KBM-7 (cell line): Measurements from ENCODE around the gene FBXO21.
"Not testable (repeated sequence)": the region's sequence is repeated elsewhere in the genome, so short reads cannot be mapped to it uniquely, and the experiment has no call there.

Experiments
- DNase-seq: peaks from one replicate; pipeline ENCODE4 v3.0.0-alpha.2; 2015
- in situ Hi-C: fragments of 300-500 bp; cut with MboI; formaldehyde crosslinking; loops from 2 replicates; pipeline ENCODE4 v1.14.3; 2020; ENCODE audit warnings: low sequenced_read_pairs, low pct_unique_long_range_greater_than_20kb, mixed read lengths

FBXO21 gene

DNA sequence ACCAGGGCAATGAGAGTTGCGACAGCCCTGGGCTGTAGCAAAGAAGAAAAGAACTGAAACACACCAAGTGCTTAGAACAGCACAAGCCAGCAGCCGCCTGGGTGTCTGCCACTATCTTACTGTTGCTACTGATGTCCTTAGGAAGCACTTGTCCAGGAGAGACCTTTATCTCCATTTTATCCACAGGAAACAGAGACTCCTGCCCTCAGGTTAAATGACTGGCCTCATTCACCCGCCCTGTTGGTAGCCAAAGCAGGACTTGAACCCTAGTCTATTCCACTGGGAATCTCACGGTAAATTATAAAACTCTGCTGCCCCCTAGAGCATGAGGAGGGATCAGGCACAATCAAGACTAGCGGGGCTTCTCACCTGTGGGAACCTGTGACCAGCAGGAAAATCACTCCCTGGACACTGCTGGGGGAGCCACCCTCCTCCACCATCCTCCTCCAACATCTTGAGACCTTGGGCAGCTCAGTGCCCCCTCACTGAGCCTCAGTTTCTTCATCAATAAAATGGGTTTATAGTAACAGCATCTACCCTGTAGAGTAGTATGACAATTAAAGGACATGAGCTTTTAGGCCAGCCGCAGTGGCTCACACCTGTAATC, 70.6 kb downstream of the FBXO21 start:
- in situ Hi-C loops = loop anchor here (10.0 to 25.0 kb wide), 2 partner anchors 95 to 407 kb away; no protein-coding TSS in a partner anchor
- DNase-seq = peak; percentile 66

DNA sequence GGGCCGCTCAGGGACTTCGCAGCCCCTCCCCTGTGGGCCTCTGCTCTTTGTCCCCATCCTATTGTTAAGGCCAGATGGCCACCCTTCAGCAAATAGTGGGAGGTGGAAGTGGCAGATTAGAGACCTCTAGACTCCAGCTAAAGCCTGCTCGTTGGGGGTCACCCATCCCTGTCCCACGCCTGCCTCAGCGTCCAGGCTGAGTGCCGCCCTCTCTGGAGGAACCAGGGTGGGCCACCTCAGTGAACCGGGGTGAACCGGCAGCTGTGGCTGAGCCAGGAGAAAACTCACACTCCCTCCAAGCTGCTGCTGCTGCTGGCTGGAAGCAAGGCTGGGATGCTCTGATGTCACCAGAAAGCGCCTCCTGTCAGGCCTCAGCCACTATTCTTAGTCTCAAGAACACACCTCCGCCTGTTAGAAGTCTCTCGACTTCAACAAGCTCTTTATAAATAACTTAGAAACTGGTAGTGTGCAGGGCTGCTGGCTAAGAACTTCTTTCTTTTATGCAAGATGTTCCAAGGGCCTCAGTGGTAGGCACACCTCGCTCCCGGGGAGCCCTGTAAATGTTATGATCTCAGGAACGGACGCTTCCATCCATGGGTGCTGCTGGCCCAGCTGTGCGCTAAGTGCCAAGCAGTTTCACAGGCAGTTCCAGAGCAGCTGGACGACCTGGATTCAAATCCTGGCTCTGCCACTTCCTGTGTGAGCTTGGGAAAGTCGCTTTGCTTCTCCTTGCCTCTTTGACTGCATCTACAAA, 71.3 kb downstream of the FBXO21 start:
- DNase-seq = no peak
- in situ Hi-C loops = loop anchor here (10.0 to 25.0 kb wide), 2 partner anchors 94 to 407 kb away; no protein-coding TSS in a partner anchor

DNA sequence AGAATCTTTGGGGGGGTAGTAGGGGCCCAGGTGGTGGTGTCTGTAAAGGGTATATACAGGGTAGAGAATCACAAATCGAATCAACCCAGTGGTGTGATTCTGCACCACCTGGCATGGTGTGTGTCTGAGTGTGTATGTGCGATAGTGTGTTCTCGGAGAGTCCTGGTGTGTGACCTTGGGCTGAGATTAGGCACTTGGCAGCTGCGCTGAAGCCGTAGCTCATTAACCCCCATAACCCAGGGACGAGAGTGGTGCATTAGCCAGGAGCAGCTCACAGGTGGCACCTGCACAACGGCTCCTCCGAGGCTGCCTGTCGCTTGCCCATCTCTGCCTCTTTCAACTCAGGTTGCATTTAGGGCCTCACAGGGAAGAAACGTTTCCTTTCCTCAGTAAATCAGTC, 75.5 kb downstream of the FBXO21 start:
- DNase-seq = no peak
- in situ Hi-C loops = loop anchor here (10.0 to 25.0 kb wide), 2 partner anchors 90 to 402 kb away; no protein-coding TSS in a partner anchor

DNA sequence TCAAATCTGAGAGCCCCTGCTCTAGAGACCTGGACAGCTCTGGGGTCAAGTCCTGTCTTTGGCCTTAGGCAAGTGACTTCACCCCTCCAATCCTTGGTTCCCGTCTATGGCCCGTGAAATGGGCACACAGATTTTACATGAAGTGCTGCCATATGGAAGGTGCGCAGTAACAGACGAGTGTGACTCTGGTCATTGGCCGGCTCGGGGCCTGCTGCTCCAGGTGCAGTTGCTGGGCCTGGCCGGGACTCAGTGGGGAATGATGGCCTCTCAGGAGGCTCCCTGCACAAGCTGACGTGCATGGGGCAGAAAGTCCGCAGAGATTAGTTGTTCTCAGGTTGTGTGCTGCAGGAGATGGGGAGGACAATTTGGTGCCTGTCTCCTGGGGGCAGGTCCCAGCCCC, 77.0 kb downstream of the FBXO21 start:
- in situ Hi-C loops = loop anchor here (10.0 to 25.0 kb wide), 2 partner anchors 88 to 401 kb away; no protein-coding TSS in a partner anchor
- no peak for DNase-seq

DNA sequence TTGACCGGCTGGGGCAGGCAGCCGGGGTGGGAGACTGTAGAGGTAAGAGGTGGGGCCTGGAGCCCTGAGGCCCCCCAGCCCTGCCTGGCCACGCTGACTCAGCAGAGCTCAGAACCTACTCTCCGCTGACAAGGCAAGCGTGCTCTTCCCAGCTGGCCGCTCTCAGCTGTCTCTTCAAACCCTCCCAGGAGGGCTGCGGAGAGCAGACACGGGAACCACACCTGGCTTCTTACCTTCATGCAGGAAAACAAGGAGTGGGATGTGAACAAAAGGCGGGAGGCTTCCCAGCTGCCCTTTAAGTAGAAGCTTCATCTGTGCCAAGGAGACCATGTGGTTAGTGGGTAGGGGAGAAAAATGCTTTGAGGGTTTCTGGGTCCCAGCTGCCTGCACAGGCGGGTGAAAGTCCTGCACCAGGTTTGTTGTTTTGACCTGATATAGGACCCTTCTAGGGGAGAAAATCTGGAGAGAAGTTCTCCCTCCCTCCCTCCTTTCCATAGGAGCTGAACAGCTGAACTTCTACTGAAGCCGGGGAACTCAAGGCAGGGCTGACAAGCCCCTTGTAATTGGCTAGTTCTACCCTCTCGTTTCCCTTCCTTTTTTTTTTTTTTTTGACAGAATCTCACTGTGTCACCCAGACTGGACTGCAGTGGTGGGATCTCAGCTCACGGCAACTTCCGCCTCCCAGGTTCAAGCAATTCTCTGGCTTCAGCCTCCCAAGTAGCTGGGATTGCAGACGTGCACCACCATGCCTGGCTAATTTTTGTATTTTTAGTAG, 78.3 kb downstream of the FBXO21 start:
- no peak for DNase-seq

DNA sequence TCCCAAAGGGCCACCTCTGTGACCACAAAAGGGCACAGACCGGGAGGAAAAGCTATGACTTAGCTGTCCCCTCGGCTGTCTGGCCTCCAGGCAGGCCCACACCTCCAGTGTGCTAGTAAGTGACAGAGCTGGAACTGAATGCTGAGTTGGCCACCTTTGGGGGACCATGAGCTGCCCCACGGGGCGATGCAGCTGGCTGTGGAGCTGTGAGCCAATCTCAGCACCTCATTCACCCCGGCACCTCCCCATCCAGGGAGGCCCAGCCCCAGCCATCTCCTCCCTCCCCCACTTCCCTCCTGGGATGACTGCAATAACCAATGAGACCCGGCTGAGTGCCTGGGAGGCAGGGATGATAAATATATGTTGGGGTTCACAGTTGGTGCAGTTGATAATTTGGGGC, 78.9 kb downstream of the FBXO21 start:
- in situ Hi-C loops = loop anchor here (10.0 to 25.0 kb wide), 2 partner anchors 87 to 399 kb away; no protein-coding TSS in a partner anchor
- no peak for DNase-seq

More for the DNA sequence above, 78.3 kb downstream of the FBXO21 start:
- in situ Hi-C loops = loop anchor here (10.0 to 25.0 kb wide), 2 partner anchors 87 to 400 kb away; no protein-coding TSS in a partner anchor

DNA sequence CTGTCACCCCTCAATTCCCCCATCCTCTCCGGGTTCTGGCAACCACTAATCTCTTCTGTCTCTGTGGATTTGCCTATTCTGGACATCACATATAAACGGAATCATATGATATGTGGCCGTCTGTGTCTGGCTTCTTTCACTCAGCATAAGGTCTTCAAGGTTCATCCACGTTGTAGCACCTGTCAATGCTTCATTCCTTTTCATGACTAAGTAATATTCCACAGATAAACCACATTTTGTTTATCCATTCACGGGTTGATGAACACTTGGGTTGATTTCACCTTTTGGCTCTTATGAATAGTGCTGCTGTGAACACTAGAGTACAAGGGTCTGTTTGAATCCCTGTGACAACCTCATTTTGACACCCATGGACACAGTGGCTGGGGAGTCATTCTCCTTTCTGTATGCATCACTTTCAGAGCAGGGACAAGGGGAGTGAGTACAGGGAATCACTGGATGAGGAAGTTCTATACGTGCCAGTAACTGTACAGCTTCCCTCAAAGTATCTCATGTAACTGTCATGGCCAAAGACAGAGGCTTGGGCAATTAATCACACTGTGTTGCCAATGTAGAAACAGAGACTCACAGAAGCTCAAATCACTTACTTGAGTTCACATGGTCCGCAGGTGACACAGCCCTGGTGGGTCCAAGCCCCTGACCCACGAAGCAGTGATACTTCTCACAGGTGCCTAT, 80.2 kb downstream of the FBXO21 start:
- no peak for DNase-seq

DNA sequence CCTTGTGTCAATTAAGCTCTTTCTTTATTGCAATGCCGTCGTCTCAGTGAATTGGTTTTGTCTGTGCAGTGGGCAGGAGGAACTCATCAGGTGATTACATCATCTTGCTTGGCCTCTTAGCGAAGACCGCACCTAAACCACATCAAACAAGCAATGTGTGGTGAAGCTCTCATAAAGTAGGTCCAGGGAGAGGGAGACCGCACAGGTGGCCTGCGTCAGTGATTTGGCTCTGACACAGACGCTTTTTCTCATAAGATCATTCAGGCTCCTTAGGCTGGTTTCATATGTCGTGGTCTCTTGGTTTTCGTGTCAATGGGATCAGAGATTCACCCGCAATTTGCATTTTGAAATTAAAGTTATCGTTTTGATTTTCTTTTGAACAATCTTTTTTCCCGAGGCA, 84.4 kb downstream of the FBXO21 start:
- DNase-seq = no peak
- in situ Hi-C loops = loop anchor here (25.0 kb wide), 1 partner anchor 394 kb away; no protein-coding TSS in a partner anchor

More for the DNA sequence above, 80.2 kb downstream of the FBXO21 start:
- in situ Hi-C loops = loop anchor here (10.0 to 25.0 kb wide), 2 partner anchors 85 to 398 kb away; no protein-coding TSS in a partner anchor

DNA sequence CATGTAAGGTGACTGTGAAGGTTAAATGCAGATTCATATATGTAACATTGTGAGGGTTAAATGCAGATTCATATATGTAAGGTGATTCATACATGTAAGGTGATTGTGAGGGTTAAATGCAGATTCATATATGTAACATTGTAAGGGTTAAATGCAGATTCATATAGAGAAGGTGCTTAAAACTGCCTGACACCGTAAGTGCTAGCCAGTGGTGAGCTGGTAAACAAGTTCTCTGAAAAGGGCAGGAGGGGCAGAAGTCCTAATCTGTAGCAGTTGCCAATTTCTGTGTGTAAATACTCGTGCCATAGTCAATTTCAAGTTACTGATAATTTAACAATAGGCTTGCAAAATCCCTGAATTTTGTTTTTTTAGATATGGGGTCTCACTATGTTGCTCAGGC, 86.3 kb downstream of the FBXO21 start:
- in situ Hi-C loops = loop anchor here (25.0 kb wide), 1 partner anchor 392 kb away; no protein-coding TSS in a partner anchor
- not testable (repeated sequence) for DNase-seq

DNA sequence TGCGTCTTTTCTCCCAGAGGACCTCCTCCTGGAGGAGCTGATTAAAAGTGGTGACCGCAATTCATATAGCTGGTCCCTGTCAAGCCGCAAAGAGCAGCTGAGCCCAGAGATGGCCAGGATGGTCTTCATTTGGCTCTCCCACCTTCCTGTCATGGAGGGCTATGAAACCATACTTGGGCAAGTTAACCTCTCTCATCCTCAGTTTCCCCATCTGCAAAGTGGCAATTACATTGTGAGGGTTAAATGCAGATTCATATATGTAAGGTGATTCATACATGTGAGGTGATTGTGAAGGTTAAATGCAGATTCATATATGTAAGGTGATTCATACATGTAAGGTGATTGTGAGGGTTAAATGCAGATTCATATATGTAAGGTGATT, 87.5 kb downstream of the FBXO21 start:
- no peak for DNase-seq
- in situ Hi-C loops = loop anchor here (25.0 kb wide), 1 partner anchor 390 kb away; no protein-coding TSS in a partner anchor

DNA sequence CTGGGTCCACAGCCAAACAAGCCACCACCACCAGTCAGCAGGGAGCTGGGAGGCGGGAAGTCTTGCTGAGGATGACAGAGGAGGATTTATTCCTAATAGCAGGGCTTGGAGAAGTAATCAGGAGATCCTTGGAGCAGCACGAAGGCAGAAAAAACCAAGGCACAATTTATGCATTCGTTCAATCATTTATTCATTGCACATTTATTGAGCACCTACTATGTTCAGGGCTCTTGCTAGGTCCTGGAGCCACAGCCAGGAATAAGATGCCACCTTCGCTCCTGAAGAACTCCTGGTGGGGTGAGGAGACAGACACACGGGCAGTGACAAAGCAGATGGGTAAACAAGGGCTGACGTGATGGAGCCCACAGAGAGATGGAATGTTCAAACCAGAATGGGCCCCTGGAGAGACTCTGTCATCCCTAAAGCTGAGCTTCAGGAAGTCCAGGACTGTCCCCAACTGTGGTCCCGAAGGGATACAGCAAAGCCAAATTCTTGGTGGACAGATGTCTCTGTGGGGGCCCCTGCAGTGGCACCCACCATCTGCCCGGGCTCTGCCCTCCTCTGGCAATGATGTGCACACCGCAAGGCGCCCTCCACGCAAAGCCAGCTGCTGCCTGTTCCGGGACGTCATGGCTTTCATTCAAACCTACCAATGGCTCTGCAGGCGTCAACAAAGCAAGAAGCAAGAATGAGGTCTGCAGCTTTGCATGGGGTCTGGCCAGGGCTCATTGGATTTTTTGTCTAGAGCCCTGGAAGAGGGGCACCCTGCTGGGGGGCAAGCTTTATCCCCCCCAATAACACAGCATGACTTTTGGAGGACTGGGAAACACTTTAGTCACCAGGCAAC, 88.1 kb downstream of the FBXO21 start:
- in situ Hi-C loops = loop anchor here (25.0 kb wide), 1 partner anchor 390 kb away; no protein-coding TSS in a partner anchor
- no peak for DNase-seq

DNA sequence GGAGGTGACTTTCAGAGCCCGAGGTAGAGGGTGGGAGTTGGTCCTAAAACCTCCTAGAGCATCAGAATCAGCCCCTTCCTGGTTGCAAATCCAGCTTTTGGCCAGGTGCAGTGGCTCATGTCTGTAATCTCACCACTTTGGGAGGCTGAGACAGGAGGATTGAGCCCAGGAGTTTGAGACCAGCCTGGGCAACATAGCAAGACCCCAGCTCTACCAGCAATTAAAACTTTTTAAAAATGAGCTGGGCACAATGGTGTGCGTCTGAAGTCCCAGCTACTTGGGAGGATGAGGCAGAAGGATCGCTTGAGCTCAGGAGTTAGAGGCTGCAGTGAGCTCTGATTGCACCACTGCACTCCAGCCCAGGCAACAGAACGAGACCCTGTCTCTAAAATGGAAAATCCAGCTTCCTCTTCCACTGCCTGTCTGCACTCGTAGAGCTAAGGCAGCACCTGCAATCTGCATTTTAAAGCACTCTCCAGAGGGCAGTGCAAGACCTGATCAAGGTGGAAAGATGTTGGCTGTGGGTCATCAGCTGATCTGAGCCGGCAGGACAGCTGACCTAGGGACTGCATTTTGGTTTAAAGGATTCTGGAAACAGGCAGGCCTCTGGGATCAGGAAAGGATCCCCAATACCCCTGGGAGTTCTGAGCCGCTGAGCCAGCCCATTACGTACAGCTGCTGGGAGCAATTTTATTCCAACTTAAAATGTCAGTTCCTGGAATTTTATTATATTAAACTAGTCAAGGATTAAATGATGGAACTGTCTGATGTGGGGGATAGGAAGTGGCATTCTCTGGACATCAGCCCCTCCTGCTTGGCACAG, 89.2 kb downstream of the FBXO21 start:
- DNase-seq = peak; percentile 30
- in situ Hi-C loops = loop anchor here (25.0 kb wide), 1 partner anchor 389 kb away; no protein-coding TSS in a partner anchor

DNA sequence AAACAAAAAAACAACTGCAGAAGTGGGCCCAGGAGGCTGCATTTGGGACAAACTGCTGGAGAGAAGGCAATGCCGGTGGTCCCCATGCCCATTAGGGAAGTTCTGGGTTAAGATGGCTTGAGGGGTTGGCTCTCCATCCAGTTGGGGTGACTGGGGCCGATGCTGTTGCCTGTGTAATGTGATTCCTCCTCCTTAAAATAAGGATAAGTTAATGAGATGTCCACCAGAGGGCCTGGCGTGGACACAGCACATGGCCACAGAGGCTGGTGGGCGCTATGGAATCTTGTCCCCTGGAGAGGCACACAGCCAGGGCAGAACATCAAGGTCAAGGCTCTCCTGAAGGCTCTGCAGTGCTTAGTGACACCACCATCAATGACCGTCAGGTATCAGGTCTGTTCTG, 90.0 kb downstream of the FBXO21 start:
- in situ Hi-C loops = loop anchor here (25.0 kb wide), 1 partner anchor 388 kb away; no protein-coding TSS in a partner anchor
- DNase-seq = no peak

DNA sequence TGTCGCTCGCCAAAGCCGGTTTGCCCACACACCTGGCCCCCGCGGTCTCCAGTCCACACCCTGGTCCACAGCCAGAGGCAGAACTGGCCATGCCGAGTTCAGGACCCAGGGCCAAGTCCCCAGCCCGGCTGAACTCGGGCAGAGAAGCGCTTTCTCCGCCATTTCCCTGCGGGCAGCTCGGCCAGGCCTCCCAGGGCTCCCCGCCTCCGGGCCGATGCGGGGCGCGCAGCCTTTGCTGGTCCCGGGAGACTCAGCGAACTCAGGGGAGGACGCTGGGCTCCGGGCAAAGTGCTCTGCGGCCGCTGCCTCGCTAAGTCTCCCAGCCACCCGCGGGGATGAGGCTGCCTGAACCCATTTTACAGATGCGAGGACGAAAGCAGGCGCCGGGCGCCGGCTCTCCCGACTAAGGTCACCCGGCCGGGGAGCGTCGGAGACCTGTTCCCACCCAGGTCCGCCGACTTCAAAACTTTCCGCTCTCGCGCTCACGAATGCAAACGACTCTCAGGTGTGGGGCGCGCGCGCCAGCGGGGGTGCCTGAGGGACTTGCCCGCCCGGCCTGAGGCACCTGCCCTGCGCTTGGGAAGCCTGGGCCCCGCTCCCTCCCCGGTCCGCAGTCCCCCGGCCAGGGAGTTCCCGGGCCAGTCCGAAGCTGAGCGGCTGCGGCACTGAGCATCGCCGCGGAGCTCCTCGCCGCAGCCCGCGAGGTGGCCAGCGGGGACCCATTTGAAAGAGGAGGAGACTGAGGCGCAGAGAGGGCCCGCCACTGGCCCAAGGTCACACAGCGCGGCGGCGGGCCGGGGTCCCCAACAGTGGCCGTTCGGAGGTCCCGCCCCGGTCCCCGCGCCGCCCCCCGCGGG, 91.7 kb downstream of the FBXO21 start:
- DNase-seq = peak; percentile 37
- in situ Hi-C loops = no loop called here

DNA sequence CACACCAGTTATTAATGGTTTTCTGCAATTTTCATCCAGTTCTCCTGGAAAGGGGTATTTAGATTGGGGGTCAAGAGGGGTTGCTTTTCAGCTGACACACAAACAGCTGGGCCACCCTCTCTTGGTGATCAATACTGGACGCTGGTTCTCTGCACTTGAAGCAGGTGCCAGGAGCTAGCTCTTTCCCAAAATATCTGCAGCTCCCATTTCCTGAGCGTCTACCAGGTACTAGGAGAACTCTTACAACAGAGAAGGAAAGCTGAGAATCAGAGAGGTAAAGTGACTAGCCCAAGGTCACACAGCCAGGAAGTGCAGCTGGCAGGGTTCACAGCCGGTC, 92.3 kb downstream of the FBXO21 start:
- in situ Hi-C loops = no loop called here

DNA sequence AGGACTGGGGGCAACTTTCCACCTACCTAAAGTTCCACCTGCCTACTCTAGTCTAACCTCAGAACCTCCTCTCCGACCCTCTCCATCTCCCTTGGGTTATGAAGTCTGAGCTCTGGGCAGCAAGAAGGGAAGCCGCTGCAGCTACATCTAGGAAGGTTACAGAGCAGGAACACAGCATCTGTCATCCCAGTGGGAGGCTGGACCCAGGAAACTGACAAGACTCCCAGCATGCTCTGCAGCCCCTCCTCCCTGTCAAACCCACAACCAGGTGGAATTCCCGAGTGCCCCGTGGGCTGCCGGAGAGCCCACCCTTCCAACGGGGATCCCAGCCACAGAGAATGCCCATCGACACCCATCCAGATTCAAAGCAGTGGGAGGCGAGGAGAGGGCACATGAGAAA, 93.1 kb downstream of the FBXO21 start:
- in situ Hi-C loops = no loop called here
- no peak for DNase-seq

More for the DNA sequence above, 92.3 kb downstream of the FBXO21 start:
- no peak for DNase-seq
